HG03103 (cell line): Measurements from ENCODE around the gene C11orf91.
"Not testable (repeated sequence)": the region's sequence is repeated elsewhere in the genome, so short reads cannot be mapped to it uniquely, and the experiment has no call there.

ENCODE experiments used
- ATAC-seq: cut with Tn5 transposase; IDR thresholded peaks from one replicate; pipeline ENCODE4 v1.9.1; 2021; ENCODE audit warnings: low read depth; ENCODE audit not compliant: unreplicated experiment

The C11orf91 gene

GRCh38 chr11:33674035-33674814 is 26.4 kb downstream of the C11orf91 start:
- no peak for ATAC-seq

- ATAC-seq = no peak
These were observed 28.4 kb downstream of the C11orf91 start for GRCh38 chr11:33672273-33672672.

- no peak for ATAC-seq
These were observed 30.2 kb downstream of the C11orf91 start for GRCh38 chr11:33670250-33671011.

DNA sequence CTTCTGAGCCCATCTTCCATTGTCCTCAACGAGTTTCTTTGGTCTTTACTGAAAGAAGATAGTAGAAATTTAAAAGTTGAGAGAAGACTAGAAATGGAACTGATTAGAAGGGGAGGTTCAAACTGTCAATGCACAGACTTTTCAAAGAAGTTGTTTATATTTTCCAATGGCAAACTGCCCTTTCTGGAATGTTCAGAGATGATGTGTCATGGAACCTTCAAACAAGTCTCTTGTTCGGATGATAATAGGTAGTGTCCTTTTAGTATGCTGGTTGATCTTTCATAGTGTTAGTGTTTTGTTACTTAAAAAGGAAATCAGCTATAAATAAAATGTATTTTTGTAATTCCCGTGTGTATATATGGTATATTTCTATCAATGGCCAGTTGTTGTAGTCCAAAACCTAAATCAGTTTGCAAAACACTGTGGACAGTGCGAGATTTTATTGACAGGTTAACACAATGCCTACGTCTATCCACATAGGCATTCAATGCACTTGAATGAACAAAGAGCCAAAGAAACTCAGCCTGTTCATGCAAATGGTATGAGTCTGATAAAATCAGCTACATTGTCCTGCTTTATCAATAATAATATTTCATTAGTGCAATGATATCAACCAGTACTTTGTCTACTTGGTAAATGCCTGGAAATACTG is 30.9 kb downstream of the C11orf91 start:
- ATAC-seq = no peak

DNA sequence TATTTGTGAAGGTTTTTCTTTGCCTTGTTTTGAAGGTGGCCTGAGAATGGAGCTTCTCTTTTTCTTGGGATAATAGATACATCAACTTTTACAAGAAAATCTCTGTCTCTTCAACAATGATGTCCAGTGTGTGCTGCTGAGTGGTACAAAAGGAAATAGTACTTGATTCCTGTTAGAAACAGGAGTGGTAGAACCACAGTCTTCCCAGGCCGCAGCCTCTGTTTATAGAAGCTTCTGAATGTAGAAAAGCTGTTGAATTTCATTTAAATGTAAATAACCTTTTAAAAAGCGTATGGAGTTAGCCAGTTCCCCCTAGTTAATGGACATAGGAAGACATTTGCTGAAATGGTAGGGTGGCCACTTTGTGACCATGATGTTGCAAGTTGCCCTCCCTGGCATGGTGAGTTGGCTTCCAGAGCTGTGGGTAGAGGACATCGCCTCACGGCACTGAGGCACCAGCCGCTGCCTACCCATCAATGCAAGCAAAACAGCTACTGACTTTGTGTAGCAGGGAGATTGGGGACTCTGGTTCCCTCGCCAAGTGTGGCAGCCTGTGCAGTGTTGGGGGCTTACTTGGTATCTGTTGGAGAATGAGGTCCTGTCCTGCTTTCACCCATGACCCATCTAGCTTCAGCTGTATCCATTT is 31.6 kb downstream of the C11orf91 start:
- ATAC-seq = no peak

- no peak for ATAC-seq
These were observed 32.2 kb downstream of the C11orf91 start for GRCh38 chr11:33668468-33668825.

- no peak for ATAC-seq
These were observed 32.7 kb downstream of the C11orf91 start for GRCh38 chr11:33667819-33668467.

GRCh38 chr11:33665350-33666106 is 35.1 kb downstream of the C11orf91 start:
- ATAC-seq = no peak

DNA sequence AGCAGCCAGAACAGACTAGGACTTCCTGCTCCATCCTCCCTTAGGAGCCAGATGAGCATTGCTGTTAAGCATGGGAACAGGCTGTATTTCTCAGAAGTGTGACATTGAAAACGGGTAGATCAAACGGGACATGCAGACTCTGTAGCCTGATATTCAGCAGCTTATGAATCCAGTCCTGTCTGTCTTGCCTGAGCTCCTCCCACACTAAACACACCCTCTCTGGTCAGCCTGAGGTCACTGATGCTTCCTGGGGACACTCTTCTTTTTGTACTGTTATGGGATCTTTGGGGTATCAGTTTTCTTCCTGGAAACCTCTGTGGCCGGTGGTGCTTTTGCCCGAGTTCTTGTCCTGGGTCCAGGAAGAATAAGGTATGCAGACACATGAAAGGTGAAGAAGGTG is 35.8 kb downstream of the C11orf91 start:
- ATAC-seq = no peak

GRCh38 chr11:33664166-33664565 is 36.5 kb downstream of the C11orf91 start:
- no peak for ATAC-seq

GRCh38 chr11:33663121-33663520 is 37.5 kb downstream of the C11orf91 start:
- no peak for ATAC-seq

GRCh38 chr11:33661526-33661925 is 39.1 kb downstream of the C11orf91 start:
- ATAC-seq = not testable (repeated sequence)

DNA sequence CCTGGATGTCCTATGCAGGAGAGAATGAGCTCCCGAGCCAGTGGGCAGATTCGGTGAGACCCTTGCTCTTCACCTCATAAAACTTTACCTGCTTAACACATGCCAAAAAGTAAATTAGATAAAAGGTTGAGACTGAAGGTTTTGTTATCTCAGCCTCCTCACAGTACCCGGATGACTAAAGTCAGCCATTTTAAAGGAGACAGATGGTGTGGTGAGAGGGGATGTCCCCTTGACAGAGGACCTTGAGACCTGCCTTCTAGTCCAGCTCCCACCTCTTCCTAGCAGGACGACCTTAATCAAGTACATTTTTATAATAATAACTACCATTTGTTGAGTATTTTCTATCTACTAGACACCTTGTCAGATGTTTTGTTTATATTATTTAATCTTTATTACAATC is 39.7 kb downstream of the C11orf91 start:
- no peak for ATAC-seq

DNA sequence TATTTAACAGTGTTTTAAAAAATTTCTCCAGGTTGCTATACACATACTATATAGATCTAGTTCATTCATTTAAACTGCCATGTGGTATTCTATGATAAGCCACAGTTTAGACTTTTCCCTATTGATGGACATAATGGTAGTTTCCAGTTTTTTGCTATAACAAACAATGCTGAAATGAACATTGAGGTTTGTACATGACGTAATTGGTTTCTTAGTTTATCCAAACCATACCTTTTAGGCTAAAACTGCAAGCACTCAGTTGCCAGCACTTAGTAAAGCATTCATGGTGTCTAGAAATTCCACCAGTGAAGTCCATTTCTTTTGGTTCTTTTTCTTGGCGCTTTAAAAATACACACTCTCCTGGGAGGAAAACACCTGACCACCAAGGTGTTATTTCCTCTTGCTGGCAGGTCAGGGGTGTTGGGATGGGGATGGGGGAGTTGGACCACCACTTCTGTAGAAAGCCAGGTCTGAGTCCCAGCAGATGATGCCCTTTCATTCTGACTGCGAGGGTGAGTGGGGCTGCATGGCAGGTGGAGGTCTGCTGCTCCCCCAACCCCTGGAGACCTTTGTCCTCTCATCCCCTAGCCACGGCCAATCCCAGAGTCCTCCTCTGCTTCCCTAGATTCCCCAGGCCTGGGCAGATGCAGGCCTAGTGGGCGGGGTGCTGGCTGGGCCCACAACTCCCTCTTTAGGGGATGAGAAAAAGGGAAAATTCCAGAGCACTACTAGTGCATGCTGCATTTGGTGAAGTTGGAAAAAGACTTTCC is 41.1 kb downstream of the C11orf91 start:
- no peak for ATAC-seq

DNA sequence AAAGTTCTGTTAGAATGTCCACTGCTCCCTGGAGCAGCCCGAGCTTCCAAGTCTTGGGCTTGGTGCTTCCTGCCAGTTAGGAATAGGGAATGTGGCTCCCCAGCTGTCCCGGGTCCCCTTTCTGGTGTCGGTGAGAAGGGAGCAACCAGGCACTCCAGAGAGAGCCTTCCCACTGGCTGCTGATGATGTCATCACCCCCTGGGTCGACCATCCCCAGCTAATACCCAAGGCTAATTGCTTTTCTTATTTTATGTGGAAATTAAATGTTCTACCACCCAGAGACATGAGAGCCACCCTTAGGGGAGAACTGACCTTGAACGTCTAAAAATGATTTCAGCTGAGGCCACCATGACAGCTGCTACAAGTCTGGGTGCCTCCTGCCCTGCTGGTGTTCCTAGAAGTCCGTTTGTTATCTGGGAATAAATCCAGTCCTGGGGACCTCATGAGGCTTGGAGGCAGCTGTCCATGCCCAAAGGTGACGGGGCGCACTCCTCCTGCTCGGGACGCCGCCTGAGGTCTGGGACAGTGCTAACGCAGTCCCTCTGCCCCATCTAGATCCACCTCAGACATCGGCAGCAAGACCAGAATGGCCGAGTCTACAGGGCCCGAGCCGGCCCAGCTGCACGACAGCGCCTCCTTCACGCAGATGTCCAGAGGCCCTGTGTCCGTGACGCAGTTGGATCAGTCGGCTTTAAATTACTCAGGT is 42.3 kb downstream of the C11orf91 start:
- ATAC-seq = no peak

GRCh38 chr11:33657757-33658156 is 42.9 kb downstream of the C11orf91 start:
- no peak for ATAC-seq

DNA sequence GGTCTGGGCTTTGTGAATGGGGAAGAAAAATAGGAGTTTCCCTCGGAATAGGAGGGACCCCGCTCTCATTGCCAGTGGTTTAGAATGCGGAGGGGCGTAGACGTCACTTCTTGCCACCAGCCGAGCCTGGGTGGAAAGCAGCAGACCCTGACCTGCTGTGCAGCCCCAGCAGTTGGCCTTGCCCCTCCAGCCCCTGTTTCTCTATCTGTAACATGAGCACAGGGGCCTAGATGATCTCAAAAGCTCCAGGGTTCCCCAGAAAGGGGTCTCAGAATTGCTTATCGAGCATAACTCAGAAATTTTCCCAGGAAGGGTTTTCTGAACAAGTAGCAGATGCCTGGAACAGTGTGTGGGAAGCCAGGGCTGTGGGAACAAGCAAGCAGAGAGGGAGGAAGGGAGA is 43.9 kb downstream of the C11orf91 start:
- no peak for ATAC-seq

DNA sequence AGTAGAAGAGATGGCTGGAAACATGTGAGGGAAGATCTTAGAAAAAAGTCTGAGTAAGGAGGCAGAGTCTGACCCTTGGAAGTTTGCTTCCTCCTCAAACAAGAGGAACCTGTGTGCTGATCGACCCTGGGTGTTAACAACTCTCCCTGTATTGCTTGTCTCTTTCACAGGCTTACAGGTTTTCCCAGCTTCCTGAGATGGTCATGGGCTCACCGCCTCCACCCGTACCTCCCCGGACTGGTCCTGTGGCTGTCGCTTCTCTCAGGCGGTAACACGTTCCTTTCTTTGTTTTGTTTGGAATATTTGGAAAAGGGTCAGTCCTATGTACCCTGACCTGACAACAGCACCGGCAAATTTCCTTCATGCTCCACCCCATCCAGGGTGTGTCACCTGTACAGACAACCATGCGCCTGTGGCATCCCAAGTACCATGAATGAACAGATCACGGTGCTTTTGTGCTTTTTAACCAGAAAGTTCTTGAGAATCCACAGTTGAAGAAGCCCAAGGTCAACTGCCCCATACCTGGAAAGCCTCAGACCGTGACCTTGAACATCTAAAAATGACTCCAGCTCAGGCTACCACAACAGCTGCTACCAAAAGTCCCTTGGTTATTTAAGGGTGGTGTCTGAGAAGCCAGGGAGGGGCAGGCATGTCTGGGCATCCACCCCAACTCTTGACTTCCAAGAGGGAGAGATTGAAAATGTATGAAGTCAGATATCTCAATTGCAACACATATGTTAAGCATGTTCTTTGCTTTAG is 44.6 kb downstream of the C11orf91 start:
- ATAC-seq = no peak
